K562 (cell line): ENCODE data around the gene RBL1. TPM values are rescaled to one million over a fixed set of nuclear protein-coding genes. Genes with fewer than 3 reads are reported as not detected.

ENCODE experiments used
- ATAC-seq: fragments of 200-7000 bp; cut with Tn5 transposase; 3 replicates; pipeline ENCODE4 v1.9.1; 2020; ENCODE audit warnings: moderate library complexity
- BruUV-seq: library from RNA; stranded (reverse); fragments of 400-500 nt; replicated peaks from 2 replicates; lab custom pipeline; 2021; lab: Mats Ljungman, UMichigan
- CTCF ChIA-PET: fragments of 300-600 bp; formaldehyde crosslinking; extraction: SDS; loops from one replicate; lab custom pipeline; 2021; ENCODE audit warnings: low intra/inter-chr PET ratio; lab: Yijun Ruan, JAX
- POLR2A ChIA-PET: fragments of 300-600, 350-650 bp; sonication (Branson Sonifier 250); formaldehyde crosslinking; extraction: SDS; loops from one replicate; lab custom pipeline; 2021; ENCODE audit warnings: antibody characterized with exemption, inconsistent platforms; lab: Yijun Ruan, JAX
- DNase-seq, 4 experiments: peaks; one replicate each; pipeline versions ENCODE4 v3.0.0 to v3.0.0-alpha.2; 2011 to 2018; ENCODE audit warnings: low spot score in 3 of 4, mixed read lengths in 3 of 4; ENCODE audit errors: extremely low read depth in 1 of 4
- FAIRE-seq: peaks from 2 replicates; lab custom pipeline; 2011; peaks lifted over from hg19 to GRCh38; lab: Jason Lieb, UNC
- H2AFZ ChIP-seq: 2 replicates; pipeline ENCODE4 v1.6.0; 2011; ENCODE audit warnings: low read depth, low read length, control low read depth, inconsistent platforms
- H3K27ac ChIP-seq: fragments of 200-600 bp; 3 replicates; pipeline ENCODE4 v1.8.0; 2011; ENCODE audit warnings: low read depth, mild to moderate bottlenecking, control low read depth, inconsistent platforms, low read length, moderate library complexity, mixed read lengths; ENCODE audit errors: extremely low read depth
- H3K27me3 ChIP-seq, 2 experiments: fragments of 300-600 bp in 1 of 2; 2 replicates in 1 of 2; 3 replicates in 1 of 2; pipeline versions ENCODE4 v1.6.0 to v1.8.0; 2011; ENCODE audit warnings: inconsistent platforms in 2 of 2, low read length in 2 of 2, mild to moderate bottlenecking in 1 of 2, mixed read lengths in 1 of 2, moderate library complexity in 1 of 2; ENCODE audit not compliant: control insufficient read depth in 2 of 2, insufficient read depth in 2 of 2
- H3K36me3 ChIP-seq: fragments of 300-600 bp; 3 replicates; pipeline ENCODE4 v1.8.0; 2011; ENCODE audit warnings: mild to moderate bottlenecking, low read length, inconsistent platforms; ENCODE audit not compliant: control insufficient read depth, insufficient read depth
- H3K4me1 ChIP-seq, 2 experiments: fragments of 200-600 bp in 1 of 2; replicated peaks in 1 of 2; 2 replicates in 1 of 2; 3 replicates in 1 of 2; pipeline versions ENCODE4 v1.5.1 to v1.8.0; 2011; ENCODE audit warnings: inconsistent platforms in 2 of 2, low read length in 2 of 2, mild to moderate bottlenecking in 1 of 2, mixed read lengths in 1 of 2, moderate library complexity in 1 of 2; ENCODE audit not compliant: control insufficient read depth in 2 of 2, insufficient read depth in 2 of 2
- H3K4me2 ChIP-seq: 2 replicates; pipeline ENCODE4 v1.6.1; 2011; ENCODE audit warnings: low read length, control low read depth, inconsistent platforms, mixed read lengths; ENCODE audit not compliant: insufficient read depth
- H3K4me3 ChIP-seq: fragments of 200-600 bp; sonication (generic), shearing (Covaris generic); 2 replicates; pipeline ENCODE4 v1.5.1; 2016; ENCODE audit warnings: control low read depth, inconsistent platforms
- H3K79me2 ChIP-seq: fragments of 200-600 bp; 3 replicates; pipeline ENCODE4 v1.8.0; 2011; ENCODE audit warnings: low read length, inconsistent platforms; ENCODE audit not compliant: control insufficient read depth, insufficient read depth
- H3K9ac ChIP-seq, 2 experiments: 2 replicates each; pipeline versions ENCODE4 v1.6.0 to v1.6.1; 2011; ENCODE audit warnings: low read depth in 2 of 2, low read length in 2 of 2, control low read depth in 1 of 2, inconsistent platforms in 1 of 2, mild to moderate bottlenecking in 1 of 2, mixed read lengths in 1 of 2; ENCODE audit not compliant: insufficient read depth in 1 of 2
- H3K9me1 ChIP-seq: one replicate; pipeline ENCODE4 v1.6.0; 2011; ENCODE audit warnings: inconsistent platforms, mild to moderate bottlenecking, low read length, moderate library complexity; ENCODE audit not compliant: control insufficient read depth, insufficient read depth
- H3K9me3 ChIP-seq: replicated peaks from 2 replicates; pipeline ENCODE4 v1.5.1; 2011; ENCODE audit warnings: low read depth, low read length, inconsistent platforms; ENCODE audit not compliant: control insufficient read depth, insufficient read depth
- H4K20me1 ChIP-seq: replicated peaks from 2 replicates; pipeline ENCODE4 v1.6.1; 2011; ENCODE audit warnings: low read length, inconsistent platforms, mixed read lengths; ENCODE audit not compliant: control insufficient read depth, insufficient read depth
- ELF2 ChIP-seq: fragments of 250-450 bp; sonication (Bioruptor Pico); IDR thresholded peaks from 2 replicates; pipeline ENCODE4 v1.5.0; 2021; ENCODE audit warnings: mild to moderate bottlenecking
- FOSL1 ChIP-seq: fragments of 200-800 bp; sonication (Bioruptor generic); conservative IDR thresholded peaks from 2 replicates; pipeline ENCODE4 v1.6.1; 2016; ENCODE audit warnings: missing genetic modification characterization, missing compliant biosample characterization
- GATA2 ChIP-seq: sonication (generic); formaldehyde crosslinking; IDR thresholded peaks from 2 replicates; pipeline ENCODE4 v1.4.0; 2020; ENCODE audit warnings: mild to moderate bottlenecking, missing genetic modification reagents
- HCFC1 ChIP-seq: IDR thresholded peaks from 2 replicates; pipeline ENCODE4 v1.6.1; 2012; ENCODE audit warnings: low read depth, low read length, improper control_type of control experiment
- HIVEP1 ChIP-seq: fragments of 250-450 bp; sonication (Bioruptor Pico); IDR thresholded peaks from 2 replicates; pipeline ENCODE4 v1.4.0; 2020; ENCODE audit warnings: mild to moderate bottlenecking
- HNRNPL ChIP-seq: fragments of 200-400 bp; formaldehyde crosslinking; IDR thresholded peaks from 2 replicates; pipeline ENCODE4 v1.6.1; 2017; ENCODE audit warnings: low read depth, mild to moderate bottlenecking, low read length
- LCOR ChIP-seq: sonication (generic); formaldehyde crosslinking; IDR thresholded peaks from 2 replicates; pipeline ENCODE4 v1.8.0; 2022; ENCODE audit warnings: mild to moderate bottlenecking, missing genetic modification reagents
- NFRKB ChIP-seq: fragments of 450-650 bp; IDR thresholded peaks from 2 replicates; pipeline ENCODE4 v1.6.1; 2016; ENCODE audit warnings: low read depth
- TAF1 ChIP-seq: IDR thresholded peaks from 2 replicates; pipeline ENCODE4 v1.6.1; 2011; ENCODE audit warnings: mild to moderate bottlenecking, low read length, moderate library complexity; ENCODE audit not compliant: insufficient read depth, control insufficient read depth, severe bottlenecking; ENCODE audit errors: extremely low read depth
- THAP7 ChIP-seq: fragments of 250-450 bp; sonication (Bioruptor Pico); IDR thresholded peaks from 2 replicates; pipeline ENCODE4 v1.5.0; 2021
- ZKSCAN8 ChIP-seq: fragments of 200-800 bp; sonication (Bioruptor generic); IDR thresholded peaks from 2 replicates; pipeline ENCODE4 v1.6.1; 2016; ENCODE audit warnings: missing genetic modification characterization, missing compliant biosample characterization
- ZNF124 ChIP-seq: sonication (generic); formaldehyde crosslinking; IDR thresholded peaks from 2 replicates; pipeline ENCODE4 v1.8.1; 2022; ENCODE audit warnings: missing genetic modification reagents
- ZNF589 ChIP-seq: fragments of 200-800 bp; sonication (Bioruptor generic); IDR thresholded peaks from 2 replicates; pipeline ENCODE4 v1.6.1; 2016; ENCODE audit warnings: low read depth, missing genetic modification characterization, missing compliant biosample characterization
- WGBS: fragments of 100-300 bp; shearing (Covaris generic); methylation state at CpG from one replicate; pipeline ENCODE4 v1.1.6; 2016; ENCODE audit warnings: low coverage, mixed read lengths; ENCODE audit not compliant: insufficient coverage; ENCODE audit errors: missing lambda C conversion rate; 5-methylcytosine and 5-hydroxymethylcytosine counted together
- in situ Hi-C: fragments of 300-500 bp; cut with MboI; formaldehyde crosslinking; loops from 4 replicates; pipeline ENCODE4 v1.15.0; 2018; ENCODE audit warnings: inconsistent platforms, mixed read lengths
- intact Hi-C: fragments of 100-400 bp; cut with micrococcal nuclease; formaldehyde crosslinking; loops from 2 replicates; pipeline ENCODE4 v1.14.2; 2022
- polyA plus RNA-seq, 8 experiments: library from polyadenylated mRNA; depleted of rRNA in 4 of 8; stranded (reverse) in 5 of 8; unstranded in 3 of 8; fragments of >200 nt; fragmentation: Nextera tagmentation in 2 of 8; fragmentation: Illumina TruSeq in 1 of 8; extraction: Ambion mirVana in 2 of 8; extraction: Trizol in 1 of 8; gene quantifications; 2 replicates each; pipeline versions ENCODE4 v1.2.1 to v1.2.3, GENCODE V29; 2011 to 2014; ENCODE audit warnings: inconsistent platforms in 1 of 8, missing spikeins in 1 of 8
- total RNA-seq, 7 experiments: library from RNA; depleted of rRNA in 6 of 7; stranded (reverse); fragments of >200 nt in 6 of 7; fragmentation: Illumina TruSeq in 2 of 7; extraction: Trizol in 2 of 7; gene quantifications; 2 replicates each; pipeline versions ENCODE4 v1.2.1 to v1.2.3, GENCODE V29; 2011 to 2021; ENCODE audit warnings: low replicate concordance in 1 of 7
- TF ChIP-seq, protein P1 (sequence below): fragments of 250-450 bp; sonication (Bioruptor Pico); IDR thresholded peaks from 2 replicates; pipeline ENCODE4 v1.8.0; 2021; ENCODE audit warnings: borderline replicate concordance, mild to moderate bottlenecking, moderate library complexity; ENCODE audit not compliant: poor library complexity, severe bottlenecking

Gene RBL1
- total and polyA plus RNA-seq, 9 of the 15 experiments (the other 6 are each of a cell fraction or from before 2014, with no cell fraction given): 4.0 to 25.9 (median 15.6) TPM

DNA sequence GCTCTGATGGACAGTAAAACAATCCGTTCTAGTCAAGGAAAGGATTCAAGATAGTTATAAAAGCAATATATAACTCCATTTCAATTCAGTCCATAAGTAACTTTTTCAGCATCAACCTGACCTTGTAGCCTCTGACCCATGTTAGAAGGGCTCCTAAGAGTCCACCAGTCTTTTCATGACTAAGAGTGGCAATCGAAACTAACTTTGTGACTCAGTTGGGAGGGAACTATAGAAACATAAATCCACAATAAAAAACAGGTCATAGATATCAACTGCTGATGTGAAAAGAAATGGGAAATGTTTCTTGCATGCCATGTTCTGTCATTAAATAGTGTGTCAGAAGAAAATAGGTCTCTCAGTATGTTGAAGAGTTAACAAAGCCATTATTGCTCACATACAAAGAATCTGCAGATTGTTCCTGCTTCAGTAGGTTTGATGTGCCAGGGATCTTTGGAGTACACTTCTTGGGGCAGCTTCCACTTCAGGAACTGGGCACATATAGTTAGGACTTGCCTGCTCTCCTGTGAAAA is 16.2 kb upstream of the RBL1 start:
- no peak for DNase-seq
- H2AFZ ChIP-seq: no peak overlapping the region
- H3K9me3 ChIP-seq: no peaks in the 10 kb centered on the region
- in situ Hi-C loops: no loop called here
- no peaks in the 10 kb centered on the region for H4K20me1 ChIP-seq
- intact Hi-C loops: no loop called here
- FAIRE-seq: no peak
- BruUV-seq: no TSS peak
- POLR2A ChIA-PET: interaction anchor here (1.1 to 1.5 kb wide), 2 partner anchors 11 to 19 kb away, joined by 3 to 4 read pairs; no protein-coding TSS in a partner anchor
- ATAC-seq: no peak
- CTCF ChIA-PET: no interaction called here
- H3K9me1 ChIP-seq: no peaks in the 10 kb centered on the region
- no peaks in the 10 kb centered on the region for H3K36me3 ChIP-seq
- no peak overlapping the region for H3K9ac ChIP-seq
- H3K4me2 ChIP-seq: no peak overlapping the region
- 10% methylated on average over 2 of the region's 2 CpGs for WGBS
- H3K79me2 ChIP-seq: no peaks in the 10 kb centered on the region
- TF ChIP-seq GATA2 (CRISPR knock-in tag): no peak
- TF ChIP-seq TAF1: no peak
- no peak for TF ChIP-seq HIVEP1 (CRISPR knock-in tag)
- TF ChIP-seq THAP7 (CRISPR knock-in tag): no peak
- TF ChIP-seq ZNF124 (CRISPR knock-in tag): no peak
- no peak for TF ChIP-seq ZNF589 (CRISPR knock-in tag)
- no peak for TF ChIP-seq HNRNPL
- TF ChIP-seq LCOR (CRISPR knock-in tag): no peak
- TF ChIP-seq, protein P1, sequence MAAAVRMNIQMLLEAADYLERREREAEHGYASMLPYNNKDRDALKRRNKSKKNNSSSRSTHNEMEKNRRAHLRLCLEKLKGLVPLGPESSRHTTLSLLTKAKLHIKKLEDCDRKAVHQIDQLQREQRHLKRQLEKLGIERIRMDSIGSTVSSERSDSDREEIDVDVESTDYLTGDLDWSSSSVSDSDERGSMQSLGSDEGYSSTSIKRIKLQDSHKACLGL (CRISPR knock-in tag): no peak
- no peak for TF ChIP-seq ZKSCAN8
- no peak for TF ChIP-seq ELF2 (CRISPR knock-in tag)
- no peak for TF ChIP-seq FOSL1 (tag)
- TF ChIP-seq NFRKB: no peak
- TF ChIP-seq HCFC1: no peak
- H3K4me1 ChIP-seq: no peaks in the 10 kb centered on the region; a peak in 1 of 5 replicates
- H3K4me3 ChIP-seq: no peak overlapping the region
- no peak overlapping the region for H3K27ac ChIP-seq
- no peaks in the 10 kb centered on the region for H3K27me3 ChIP-seq
